Measurements from ENCODE around the gene ALOX15.

DNA sequence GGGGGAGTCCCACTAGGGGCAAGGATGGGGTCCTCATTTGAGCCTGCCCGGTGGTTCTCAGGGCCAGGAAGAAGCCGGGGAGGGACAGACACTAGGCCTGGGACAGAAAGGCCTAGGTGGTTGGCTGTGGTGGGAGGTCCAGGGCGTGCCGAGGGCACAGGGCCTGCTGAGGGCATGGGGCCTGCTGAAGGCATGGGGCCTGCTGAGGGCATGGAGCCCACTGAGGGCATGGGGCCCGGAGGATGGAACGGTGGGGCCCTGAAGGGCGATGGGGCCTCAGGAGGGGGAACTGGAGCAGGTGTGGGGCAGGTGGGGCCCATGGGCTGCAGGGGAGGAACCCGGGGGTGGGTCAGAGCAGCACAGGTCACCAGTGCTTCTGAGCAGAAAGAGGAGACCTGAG is 31.3 kb upstream of the ALOX15 start:
- TF ChIP-seq EZH2phosphoT487 (conservative IDR thresholded peaks at IDR 0.05; ENCODE audit: low read length): no peak
- TF ChIP-seq, protein P1, sequence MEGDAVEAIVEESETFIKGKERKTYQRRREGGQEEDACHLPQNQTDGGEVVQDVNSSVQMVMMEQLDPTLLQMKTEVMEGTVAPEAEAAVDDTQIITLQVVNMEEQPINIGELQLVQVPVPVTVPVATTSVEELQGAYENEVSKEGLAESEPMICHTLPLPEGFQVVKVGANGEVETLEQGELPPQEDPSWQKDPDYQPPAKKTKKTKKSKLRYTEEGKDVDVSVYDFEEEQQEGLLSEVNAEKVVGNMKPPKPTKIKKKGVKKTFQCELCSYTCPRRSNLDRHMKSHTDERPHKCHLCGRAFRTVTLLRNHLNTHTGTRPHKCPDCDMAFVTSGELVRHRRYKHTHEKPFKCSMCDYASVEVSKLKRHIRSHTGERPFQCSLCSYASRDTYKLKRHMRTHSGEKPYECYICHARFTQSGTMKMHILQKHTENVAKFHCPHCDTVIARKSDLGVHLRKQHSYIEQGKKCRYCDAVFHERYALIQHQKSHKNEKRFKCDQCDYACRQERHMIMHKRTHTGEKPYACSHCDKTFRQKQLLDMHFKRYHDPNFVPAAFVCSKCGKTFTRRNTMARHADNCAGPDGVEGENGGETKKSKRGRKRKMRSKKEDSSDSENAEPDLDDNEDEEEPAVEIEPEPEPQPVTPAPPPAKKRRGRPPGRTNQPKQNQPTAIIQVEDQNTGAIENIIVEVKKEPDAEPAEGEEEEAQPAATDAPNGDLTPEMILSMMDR (IDR thresholded peaks at IDR 0.05; ENCODE audit: insufficient read depth, low read length, poor library complexity, severe bottlenecking): no peak

Data from SU-DHL-6 (cell line).